HG03280 (cell line): Measurements from ENCODE around the gene ADCY3.

ENCODE experiments used
- ATAC-seq: cut with Tn5 transposase; IDR thresholded peaks from one replicate; pipeline ENCODE4 v1.9.1; 2021; ENCODE audit warnings: mild to moderate bottlenecking, moderate library complexity; ENCODE audit not compliant: unreplicated experiment

Gene ADCY3

DNA sequence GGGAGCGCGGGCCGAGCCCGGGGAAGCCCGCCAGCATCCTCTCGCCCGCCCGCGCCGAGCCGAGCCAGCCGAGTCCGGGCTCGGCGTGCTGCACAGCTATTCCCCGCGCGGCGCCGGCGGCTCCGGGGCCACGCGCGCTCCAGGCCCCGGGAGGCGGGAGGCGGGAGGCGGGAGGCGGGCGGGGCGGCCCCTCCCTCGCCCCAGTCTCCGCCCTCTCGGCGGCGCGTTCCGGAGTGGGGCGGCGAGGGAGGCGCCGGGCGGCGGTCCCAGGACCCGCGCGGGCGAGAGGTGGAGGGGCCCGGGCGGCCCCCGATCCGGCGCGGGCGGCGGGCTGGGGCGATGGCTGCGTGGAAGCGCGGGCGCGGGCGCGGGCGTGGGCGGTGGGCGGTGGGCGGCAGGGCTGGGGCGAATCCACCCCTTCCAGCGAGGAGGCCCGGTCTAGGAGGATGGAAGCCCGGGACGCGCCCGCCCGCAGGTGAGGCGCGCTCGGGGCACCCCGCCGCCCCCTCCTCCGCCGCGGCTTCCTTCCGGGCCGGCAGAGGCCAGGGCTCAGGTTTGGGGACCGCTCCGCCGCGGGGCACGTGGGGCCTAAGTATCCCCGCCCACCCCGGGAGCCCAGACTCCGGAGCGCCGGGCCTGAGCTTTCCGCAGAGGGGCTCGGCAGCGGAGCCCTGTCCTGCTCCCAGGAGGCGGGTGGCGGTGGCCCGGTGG is at the start of gene ADCY3:
Gene ADCY3, minus strand, starts transcription at position 140 of the 711 bp plus-strand sequence. CDS start 1,250 bp downstream, outside the sequence.
- ATAC-seq, result peak; percentile 50

DNA sequence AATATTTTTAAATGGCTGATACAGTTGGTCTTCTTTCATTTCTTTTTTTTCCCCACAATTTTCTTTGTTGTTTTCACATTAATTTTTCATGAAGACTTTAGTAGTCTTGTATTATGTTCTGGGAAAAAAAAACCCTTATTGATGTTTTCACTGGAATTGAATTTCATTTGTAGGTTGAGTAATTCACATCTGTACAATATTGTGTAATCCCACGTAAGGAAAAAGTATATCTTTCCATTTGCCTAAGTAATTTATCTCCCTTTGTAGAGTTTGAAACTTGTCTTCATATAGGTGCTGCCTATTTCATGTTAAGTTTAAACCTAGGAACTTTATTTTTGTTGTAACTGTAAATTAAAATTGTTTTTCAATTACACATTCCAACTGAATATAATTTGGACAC is 49.7 kb upstream of the ADCY3 start:
- ATAC-seq, result no peak

DNA sequence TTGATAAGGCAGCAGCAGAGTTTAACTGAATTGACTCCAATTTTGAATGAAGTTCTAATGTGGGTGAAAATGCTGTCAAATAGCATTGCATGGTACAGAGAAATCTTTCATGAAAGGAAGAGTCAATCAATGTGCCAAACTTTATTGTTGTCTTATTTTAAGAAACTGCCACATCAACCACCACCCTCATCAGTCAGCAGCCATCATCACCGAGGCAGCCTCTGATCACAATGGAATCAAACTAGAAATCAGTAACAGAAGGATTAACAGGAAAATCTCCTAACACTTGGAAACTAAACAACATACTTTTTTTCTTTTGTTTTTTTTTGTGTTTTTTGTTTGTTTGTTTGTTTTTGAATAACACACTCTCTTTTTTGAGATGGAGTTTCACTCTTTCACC is 41.9 kb upstream of the ADCY3 start:
- no peak for ATAC-seq

DNA sequence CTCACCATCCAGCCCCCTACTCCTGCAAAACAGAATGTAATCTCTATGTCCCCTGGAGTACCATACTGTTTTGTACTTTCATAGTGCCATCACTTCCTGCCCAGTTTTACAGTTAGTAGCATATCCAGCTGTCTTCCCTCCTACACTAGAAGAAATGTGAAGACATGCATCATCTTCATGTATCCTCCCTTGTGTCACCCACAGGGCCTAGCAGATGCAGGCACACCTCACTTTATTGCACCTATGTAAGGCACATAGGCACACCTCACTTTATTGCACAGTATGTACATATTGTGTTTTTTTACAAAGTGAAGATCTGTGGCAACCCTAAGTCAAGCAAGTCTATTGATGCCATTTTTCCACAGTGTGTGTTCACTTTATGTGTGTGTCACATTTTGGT is 39.7 kb upstream of the ADCY3 start:
- no peak for ATAC-seq

DNA sequence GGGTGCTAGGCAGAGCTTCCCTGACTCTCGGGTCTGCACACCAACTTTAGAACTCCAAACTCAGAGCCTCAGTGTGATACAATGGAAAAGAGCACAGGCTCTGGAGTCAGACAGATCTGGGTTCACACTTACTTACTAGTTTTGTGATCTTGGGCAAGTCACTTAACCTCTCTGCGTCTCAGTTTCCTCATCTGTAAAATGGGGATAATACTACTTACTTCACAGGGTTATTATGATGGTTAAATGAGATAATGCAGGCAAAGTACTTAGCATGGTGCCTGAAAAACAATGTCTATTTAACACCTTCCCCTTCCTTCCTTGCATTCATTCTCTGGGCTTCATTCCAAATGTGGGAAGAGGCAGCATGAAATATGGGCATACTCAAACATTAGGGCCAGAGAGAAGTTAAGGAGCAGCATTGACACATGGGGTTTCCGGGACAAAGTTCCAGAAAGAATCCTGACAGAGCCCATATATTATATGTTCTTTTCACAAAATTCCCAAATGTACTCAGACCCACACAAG is 38.4 kb upstream of the ADCY3 start:
- no peak for ATAC-seq

DNA sequence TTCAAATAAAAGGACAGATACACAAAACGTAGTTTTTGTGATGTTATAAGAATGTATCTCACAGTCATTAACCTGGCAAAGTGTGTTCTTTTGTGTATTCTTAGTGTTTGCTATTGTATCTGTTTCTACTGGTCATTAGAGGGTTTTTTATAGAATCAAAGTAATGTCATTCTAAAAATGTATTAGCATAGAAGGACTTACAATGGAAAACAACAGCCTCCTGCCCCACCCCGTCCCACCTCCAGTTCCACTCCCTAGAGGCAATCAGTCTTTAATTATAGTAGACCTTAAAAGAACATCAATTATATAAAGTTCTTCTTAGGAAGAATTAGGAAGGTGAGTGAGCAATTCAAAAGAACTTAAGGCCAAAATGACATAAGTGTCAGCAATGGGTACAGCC is 37.9 kb upstream of the ADCY3 start:
- no peak for ATAC-seq

DNA sequence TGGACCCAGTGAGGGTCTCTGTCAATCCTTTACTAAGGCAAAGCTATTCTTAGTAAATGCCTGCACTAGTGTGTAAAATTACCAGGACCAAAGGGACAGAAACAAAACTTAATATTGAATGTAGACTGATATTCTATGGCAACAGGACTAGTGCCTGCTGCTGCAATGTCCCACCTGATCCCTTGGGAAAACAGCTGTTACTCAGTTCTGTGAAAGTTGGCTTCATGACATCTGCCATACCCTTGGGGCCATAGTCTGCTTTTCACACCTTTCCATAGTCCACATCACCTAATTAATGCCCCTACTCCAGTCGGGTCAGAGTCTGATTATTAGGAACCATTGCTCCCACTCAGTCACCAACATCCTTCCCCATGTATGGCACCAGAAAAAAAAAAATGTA is 37.2 kb upstream of the ADCY3 start:
- no peak for ATAC-seq

DNA sequence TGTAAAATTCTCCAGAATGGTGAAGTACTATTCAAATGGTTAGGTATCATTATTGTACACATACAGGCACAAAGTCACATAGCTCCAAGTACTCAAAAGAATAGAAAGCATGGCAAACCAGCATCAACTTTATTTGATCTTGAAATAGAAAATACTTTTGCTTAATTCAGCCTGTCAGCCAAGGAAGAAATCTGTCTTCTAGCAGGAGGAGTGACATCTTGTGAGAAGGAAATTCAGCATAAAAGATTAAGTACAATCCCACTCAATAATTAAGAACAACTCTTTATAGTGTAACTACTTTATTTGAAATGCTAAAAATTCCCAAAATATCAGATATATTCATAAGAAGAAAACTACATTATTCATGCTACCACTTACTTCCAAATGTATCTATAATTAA is 35.9 kb upstream of the ADCY3 start:
- no peak for ATAC-seq

DNA sequence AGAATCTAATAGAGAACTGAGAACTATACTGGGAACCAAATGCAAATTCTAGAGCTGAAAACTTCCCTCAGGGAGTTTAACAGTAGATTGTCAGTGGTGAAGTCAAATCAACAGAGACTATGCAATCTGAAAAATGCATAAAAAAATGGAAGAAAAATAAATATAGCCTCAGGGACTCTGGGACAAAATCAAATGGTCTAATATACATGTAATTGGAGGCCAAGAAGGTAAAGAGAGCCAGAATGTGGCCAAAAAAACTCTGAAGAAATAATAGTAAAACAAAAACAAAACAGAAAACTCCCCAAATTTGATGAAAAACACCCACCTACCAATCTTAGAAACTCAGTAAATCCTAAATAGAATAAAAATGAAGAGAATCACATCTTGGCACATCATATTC is 35.2 kb upstream of the ADCY3 start:
- ATAC-seq, result no peak

DNA sequence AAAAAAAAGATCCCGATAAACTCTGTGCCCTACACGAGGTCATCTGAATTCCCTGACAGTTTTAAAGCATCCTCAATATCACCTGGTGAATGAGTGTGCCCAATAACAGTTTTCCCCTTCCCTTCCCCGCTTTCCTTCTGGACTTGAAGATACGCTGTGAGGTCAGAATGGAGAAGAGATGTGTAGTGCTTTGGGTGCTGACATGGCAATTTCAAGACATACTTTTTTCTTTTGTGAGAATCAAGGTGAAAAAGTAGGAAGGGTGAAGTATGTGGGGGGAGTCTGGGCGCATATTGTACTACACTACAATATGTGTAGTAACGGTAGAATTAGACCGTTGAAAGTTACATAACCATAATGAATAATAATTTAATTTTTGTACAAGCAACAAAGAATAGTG is 30.1 kb upstream of the ADCY3 start:
- no peak for ATAC-seq

DNA sequence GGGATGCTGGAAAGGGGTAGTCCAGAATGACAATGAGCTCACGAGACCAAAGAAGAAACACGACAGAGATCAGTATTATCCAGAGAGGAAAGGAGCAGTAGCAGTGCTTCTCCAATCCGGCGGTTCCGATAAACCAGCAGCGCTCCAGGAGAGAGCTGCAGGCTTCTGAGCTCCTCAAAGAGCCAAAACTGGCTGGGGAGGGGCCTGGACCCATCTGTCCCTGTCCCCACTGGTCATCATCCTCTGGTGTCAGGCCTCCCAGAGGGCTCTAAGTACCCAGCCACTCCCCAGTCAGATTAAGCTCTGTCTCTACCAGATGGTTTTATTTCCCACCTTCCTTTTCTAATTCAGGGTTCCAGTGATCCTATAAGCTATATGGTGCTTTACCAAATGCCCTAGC is 28.5 kb upstream of the ADCY3 start:
- ATAC-seq, result no peak

DNA sequence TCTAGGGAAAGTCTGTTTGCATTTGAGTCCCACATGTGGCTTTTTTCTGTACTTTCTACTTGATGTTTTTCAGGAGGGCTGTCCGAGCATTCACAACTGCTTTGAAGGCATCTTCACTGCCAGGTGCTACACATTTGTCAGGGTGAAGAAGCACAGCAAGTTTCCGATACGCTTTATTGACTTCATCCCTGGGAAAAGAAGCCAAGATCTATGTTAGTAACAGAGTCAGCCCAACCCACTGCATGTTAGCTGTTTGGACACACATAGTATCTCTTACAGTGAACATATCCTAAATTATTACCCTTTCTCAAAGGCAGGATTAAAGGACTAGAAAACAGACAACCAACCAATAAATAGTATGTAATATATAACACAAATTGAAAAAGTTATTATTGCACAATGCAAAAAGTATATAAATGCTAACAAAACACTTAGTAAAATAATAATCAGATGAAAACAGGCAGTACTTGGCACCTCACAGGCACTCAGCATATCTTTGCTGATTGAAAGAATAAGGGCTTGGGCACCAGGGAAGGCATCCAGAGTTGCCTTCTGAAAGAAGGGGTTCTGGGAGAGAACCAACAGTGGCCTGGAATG is 27.6 kb upstream of the ADCY3 start:
- no peak for ATAC-seq

DNA sequence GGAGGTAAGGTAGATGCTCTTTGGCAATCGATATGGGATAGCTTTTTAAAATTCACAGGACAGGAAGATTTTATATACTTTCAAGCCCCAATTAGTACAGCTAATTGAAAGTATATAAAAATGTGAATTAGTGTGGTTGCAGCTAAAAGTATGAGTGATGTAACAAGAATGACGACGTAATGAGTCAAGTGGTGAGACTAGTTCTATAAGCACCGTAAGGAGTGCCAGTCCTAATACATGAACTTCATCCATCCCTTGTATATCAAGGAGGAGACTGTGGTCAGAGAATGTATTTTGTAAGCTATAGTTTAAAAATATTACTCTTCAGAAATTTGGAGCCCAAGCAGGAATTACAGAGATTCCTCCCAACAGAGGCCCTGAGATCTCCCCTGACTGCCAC is 25.9 kb upstream of the ADCY3 start:
- ATAC-seq, result no peak

DNA sequence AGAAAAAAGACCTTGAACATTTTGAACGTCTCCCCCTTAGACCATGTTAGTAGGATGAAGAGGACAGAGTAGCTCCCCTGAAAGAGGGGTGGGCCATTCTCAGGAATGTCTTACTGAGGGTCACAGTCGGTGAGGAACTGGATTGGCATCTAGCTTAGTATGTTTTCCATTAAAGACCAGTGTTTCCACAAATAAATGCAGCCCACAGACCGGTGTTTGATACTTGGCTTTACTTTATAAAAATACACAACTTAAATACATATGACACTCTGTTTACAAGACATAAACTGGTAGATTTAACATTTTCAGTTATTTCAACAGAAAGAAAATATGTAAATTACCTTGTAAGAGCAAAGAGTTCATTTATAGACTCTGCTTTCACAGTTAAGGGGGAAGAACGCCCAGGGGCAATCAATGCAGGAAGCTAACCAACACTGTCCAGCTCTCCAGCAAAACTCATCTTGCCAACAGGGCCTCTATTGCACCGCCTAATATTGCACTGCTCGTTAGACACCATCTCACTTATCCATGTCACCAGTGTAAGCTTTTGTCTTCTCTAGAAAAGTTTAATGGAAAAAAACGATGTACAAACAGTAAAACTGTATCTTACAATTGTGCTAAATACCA is 23.5 kb upstream of the ADCY3 start:
- ATAC-seq, result no peak

DNA sequence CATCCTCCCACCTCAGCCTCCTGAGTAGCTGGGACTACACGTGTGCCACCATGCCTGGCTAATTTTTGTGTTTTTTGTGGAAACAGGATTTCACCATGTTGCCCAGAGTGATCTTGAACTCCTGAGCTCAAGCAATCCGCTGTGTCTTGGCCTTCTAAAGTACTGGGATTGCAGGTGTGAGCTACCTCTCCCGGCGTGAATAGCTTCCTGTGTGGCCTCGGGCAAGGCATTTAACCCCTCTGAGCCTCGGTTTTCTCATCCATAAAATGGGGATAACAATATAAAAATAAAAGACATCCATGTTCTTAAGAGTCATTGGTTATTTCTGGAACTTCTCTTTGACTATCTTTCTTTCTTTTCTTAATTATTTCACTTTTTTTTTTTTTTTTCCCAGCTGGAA is 19.3 kb upstream of the ADCY3 start:
- ATAC-seq, result no peak

DNA sequence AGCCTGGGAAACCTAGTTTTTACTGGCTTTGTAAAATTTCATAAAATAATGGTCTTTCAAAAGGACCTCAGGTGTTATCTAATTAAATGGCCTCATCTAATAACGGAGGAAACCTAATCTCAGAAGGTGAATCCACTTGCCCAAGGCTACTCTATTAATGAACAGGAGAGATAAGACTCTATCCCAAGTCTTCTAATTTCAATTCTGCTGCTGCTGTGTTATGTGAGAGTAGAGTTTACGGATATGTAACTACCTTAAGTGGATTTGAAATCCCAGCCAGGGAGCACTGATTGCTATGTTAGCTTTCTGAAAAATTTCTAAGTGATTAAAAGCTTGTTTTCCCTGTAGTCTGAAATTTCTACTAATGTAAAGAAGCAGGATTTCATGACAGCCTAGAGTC is 17.2 kb upstream of the ADCY3 start:
- no peak for ATAC-seq

DNA sequence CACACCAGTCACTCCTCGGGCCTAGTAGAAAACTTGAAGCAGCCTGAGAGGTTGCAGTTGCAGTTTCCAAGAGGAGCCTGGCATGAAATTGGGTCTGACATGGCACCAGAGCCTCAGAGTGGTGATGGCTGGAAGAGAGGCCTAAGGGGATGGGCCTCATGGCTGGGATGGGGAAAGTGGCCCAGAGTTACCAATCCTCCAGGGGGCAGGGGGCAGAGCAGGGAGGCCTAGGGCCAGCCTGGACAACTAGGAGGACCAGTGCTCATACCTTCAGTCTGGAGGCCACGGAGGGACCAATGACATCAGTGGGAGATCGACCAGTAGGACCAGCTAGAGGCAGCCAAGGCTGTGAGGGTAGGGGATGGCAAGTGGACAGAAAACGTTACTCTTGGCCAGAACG is 15.1 kb upstream of the ADCY3 start:
- ATAC-seq, result no peak

DNA sequence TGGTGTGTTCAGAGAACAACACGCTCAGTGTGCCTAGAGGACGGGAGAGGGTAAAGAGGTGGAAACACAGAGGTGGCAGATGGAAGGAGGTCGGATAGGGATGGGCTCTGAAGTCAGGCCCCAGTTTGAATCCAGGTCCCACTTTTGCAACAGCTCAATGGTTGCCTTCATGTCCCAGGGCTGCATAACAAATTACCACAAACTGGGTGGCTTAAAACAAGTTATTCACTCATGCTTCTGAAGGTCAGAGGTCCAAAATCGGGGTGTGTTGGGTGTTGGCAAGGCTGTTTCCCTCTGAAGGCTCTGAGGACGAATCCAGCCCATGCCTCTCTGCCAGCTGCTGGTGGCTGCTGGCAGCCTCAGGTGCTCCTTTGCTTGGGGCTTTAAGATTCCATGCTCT is 12.7 kb upstream of the ADCY3 start:
- ATAC-seq, result no peak

DNA sequence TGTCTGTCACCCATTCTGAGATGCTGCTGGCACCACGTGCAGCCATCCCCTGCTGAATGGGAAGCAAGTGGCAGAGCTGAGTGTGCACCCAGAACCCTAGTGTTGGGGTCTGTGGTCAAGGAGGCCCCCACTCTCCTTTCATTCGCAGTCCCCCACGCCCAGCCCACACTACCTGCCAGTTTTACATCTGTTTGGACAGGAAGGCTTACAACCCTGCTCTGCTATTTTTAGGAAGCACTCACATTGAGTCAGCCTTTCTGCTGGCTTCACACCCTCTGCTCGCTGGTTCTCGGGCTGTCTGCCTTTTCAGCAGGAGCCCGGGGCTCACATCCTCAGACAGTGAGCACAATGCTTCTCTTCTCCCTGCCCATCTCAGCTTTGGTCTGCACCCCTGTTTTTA is 10.7 kb upstream of the ADCY3 start:
- no peak for ATAC-seq

DNA sequence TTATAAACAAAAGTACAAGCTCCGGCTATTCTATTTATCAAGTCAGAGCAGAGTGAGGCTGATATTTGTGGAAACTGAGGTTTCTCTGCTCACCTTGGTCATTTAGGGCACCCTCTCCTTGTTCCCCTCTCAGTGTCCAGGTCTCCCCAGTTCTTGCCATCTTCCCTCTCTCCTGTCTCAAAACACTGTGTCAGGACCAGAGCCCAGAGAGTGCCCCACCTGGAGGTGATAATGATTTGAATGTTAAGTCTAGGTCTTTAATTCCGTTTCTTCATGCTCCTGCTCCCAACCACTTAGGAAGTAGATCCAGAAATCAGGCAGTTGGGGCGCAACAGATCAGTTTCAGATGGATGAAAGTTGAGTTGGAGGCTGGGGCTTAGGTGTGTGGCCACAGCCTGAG is 9.2 kb upstream of the ADCY3 start:
- no peak for ATAC-seq

DNA sequence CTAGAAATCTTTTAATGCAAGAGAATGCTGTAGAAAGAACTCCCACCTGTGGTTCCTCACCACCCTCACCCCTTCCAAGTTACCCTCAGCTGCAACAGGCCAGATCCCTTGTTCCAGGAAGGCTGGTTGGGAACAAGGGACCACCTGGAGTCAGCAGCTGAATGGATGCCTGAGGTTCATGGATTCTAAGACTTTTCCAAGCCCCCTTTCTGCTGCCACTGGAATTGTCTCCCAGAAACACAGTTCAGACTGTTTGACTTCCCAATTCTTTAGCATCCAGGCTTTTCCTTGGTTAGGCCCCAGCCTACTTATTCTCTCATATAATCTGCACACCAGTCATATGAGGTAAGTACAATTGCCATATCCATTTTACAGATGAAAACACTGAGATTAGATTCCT is 8.0 kb upstream of the ADCY3 start:
- ATAC-seq, result no peak

DNA sequence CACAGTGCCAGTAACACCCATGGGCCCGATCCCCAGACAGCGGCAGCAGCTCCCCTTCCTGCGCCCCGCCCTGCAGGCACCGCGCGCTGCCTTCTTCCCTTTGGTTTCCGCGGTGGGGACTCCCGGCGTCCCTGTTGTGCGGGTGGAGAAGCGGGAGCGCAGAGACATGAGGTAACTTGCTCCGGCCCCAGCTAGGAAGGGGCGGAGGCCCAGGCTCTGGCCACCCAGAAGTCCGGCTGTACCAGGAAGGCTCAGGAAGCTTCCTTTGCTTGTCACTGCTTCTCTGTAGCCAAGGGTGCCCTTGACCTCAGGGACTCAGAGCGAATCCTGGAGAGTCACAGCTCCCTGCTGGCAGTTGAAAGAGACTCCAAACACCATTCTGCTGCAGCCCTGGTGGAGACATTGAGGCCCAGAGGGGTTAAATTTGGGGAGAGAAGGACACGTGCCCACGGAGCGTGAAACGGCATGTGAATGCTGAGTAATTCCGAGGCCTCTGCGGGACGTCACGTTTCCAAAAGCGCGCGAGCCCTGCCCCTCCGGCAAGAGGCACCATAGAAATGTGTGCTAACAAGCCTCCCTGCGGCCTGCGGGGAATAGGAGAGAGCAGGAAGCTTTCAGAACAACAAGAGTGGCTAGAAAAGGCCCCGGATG is 6.7 kb upstream of the ADCY3 start:
- ATAC-seq, result no peak
